Panc1 (cell line): ENCODE measurements around the gene NFIC. TPM values are rescaled to one million over a fixed set of nuclear protein-coding genes. Genes with fewer than 3 reads are reported as not detected.

ENCODE experiments used
- ATAC-seq: fragments of 200-7000 bp; cut with Tn5 transposase; 2 replicates; pipeline ENCODE4 v1.9.1; 2020; ENCODE audit warnings: mild to moderate bottlenecking, moderate library complexity
- BruUV-seq: library from RNA; stranded (reverse); fragments of 400-500 nt; replicated peaks from 2 replicates; lab custom pipeline; 2021; lab: Mats Ljungman, UMichigan
- CTCF ChIA-PET: fragments of 300-600 bp; sonication (Branson Sonifier 250); formaldehyde crosslinking; loops from one replicate; lab custom pipeline; 2022; ENCODE audit warnings: antibody characterized with exemption; lab: Charles Lee
- POLR2A ChIA-PET: fragments of 300-600 bp; sonication (Branson Sonifier 250); formaldehyde crosslinking; loops from one replicate; lab custom pipeline; 2022; ENCODE audit warnings: antibody characterized with exemption; lab: Charles Lee
- DNase-seq: peaks from one replicate; pipeline ENCODE4 v3.0.0-alpha.2; 2010; ENCODE audit warnings: low read depth, low spot score
- H3K27ac ChIP-seq: 2 replicates; pipeline ENCODE4 v1.5.1; 2011; ENCODE audit warnings: mild to moderate bottlenecking, low read length, inconsistent platforms
- H3K27me3 ChIP-seq: fragments of 200-500 bp; sonication (Bioruptor generic); 2 replicates; pipeline ENCODE4 v1.6.0; 2014; ENCODE audit warnings: low read length, inconsistent platforms; ENCODE audit not compliant: control insufficient read depth, insufficient read depth
- H3K36me3 ChIP-seq: fragments of 200-500 bp; sonication (Bioruptor generic); 2 replicates; pipeline ENCODE4 v1.5.1; 2014; ENCODE audit warnings: inconsistent platforms, mild to moderate bottlenecking, low read length, moderate library complexity; ENCODE audit not compliant: control insufficient read depth, insufficient read depth
- H3K4me1 ChIP-seq: 2 replicates; pipeline ENCODE4 v1.5.1; 2011; ENCODE audit warnings: inconsistent platforms, mild to moderate bottlenecking, low read length, moderate library complexity; ENCODE audit not compliant: control insufficient read depth, insufficient read depth
- H3K4me3 ChIP-seq, 2 experiments: 2 replicates each; pipeline ENCODE4 v1.5.1; 2011 to 2012; ENCODE audit warnings: low read depth in 2 of 2, low read length in 2 of 2, mild to moderate bottlenecking in 2 of 2, inconsistent platforms in 1 of 2, moderate library complexity in 1 of 2
- H3K9me3 ChIP-seq: fragments of 200-500 bp; sonication (Bioruptor generic); 2 replicates; pipeline ENCODE4 v1.5.1; 2014; ENCODE audit warnings: low read depth, mild to moderate bottlenecking, inconsistent platforms, low read length, moderate library complexity; ENCODE audit not compliant: control insufficient read depth, insufficient read depth
- CTCF ChIP-seq: fragments of 450-650 bp; IDR thresholded peaks from 2 replicates; pipeline ENCODE4 v1.5.1; 2017; ENCODE audit warnings: mild to moderate bottlenecking
- POLR2AphosphoS5 ChIP-seq: IDR thresholded peaks from 2 replicates; pipeline ENCODE4 v1.6.1; 2012; ENCODE audit warnings: mild to moderate bottlenecking, low read depth, low read length, moderate library complexity
- REST ChIP-seq, 2 experiments: IDR thresholded peaks; 2 replicates each; pipeline ENCODE4 v1.6.1; 2011 to 2012; ENCODE audit warnings: low read depth in 2 of 2, control low read depth in 1 of 2, low read length in 1 of 2, mild to moderate bottlenecking in 1 of 2, moderate library complexity in 1 of 2; ENCODE audit not compliant: insufficient read depth in 1 of 2
- SIN3A ChIP-seq: IDR thresholded peaks from 2 replicates; pipeline ENCODE4 v1.6.1; 2012; ENCODE audit warnings: low read depth, mild to moderate bottlenecking, low read length, moderate library complexity, borderline replicate concordance; ENCODE audit not compliant: insufficient read depth
- TCF7L2 ChIP-seq: IDR thresholded peaks from 2 replicates; pipeline ENCODE4 v1.6.1; 2011; ENCODE audit warnings: mild to moderate bottlenecking, low read depth, low read length, inconsistent platforms
- in situ Hi-C: cut with HindIII; loops from 2 replicates; pipeline ENCODE4 v1.10.0; 2016; ENCODE audit warnings: low sequenced_read_pairs, low pct_unique_long_range_greater_than_20kb
- intact Hi-C: fragments of 100-400 bp; cut with micrococcal nuclease; formaldehyde crosslinking; loops from one replicate; pipeline ENCODE4 v1.10.0; 2022; ENCODE audit not compliant: unreplicated experiment
- total RNA-seq: library from RNA; stranded (reverse); gene quantifications from one replicate; pipeline ENCODE4 v1.2.1, GENCODE V29; 2021; ENCODE audit not compliant: unreplicated experiment

The NFIC gene
- total RNA-seq, 1 experiment from 2014 or later: 120 TPM

- BruUV-seq: no TSS peak
- intact Hi-C loops (no loop called here), in situ Hi-C loops (no loop called here)
- ChIA-PET POLR2A (interaction anchor here (0.7 kb wide), 1 partner anchor 145 kb away, joined by 8 read pairs; no protein-coding TSS in a partner anchor), CTCF (interaction anchor here (0.7 kb wide), 1 partner anchor 1244 kb away, joined by 5 read pairs; no protein-coding TSS in a partner anchor)
- Histone ChIP-seq H3K27ac (no peak overlapping the region), H3K4me1 (no peaks in the 10 kb centered on the region; the same call in none of the 2 replicates), H3K9me3 (no peaks in the 10 kb centered on the region), H3K4me3 (no peak overlapping the region), H3K27me3 (no peaks in the 10 kb centered on the region), H3K36me3 (no peaks in the 10 kb centered on the region)
- TF ChIP-seq REST (IDR thresholded peaks at IDR 0.05; ENCODE audit: insufficient read depth in 1 of 2, low read depth in 2 of 2, low read length in 1 of 2) (no peak), SIN3A (no peak), POLR2AphosphoS5 (no peak), CTCF (no peak), TCF7L2 (no peak)
- no peak for ATAC-seq
- DNase-seq: no peak
These were observed 151.9 kb downstream of the NFIC start for GRCh38 chr19:3518255-3518654.

GRCh38 chr19:3518659-3519058 is 152.3 kb downstream of the NFIC start:
- BruUV-seq: no TSS peak
- H3K27ac ChIP-seq: no peak overlapping the region
- no peak overlapping the region for H3K4me3 ChIP-seq
- CTCF ChIA-PET: interaction anchor here (0.7 kb wide), 1 partner anchor 1244 kb away, joined by 5 read pairs; no protein-coding TSS in a partner anchor
- no peak for TF ChIP-seq REST (IDR thresholded peaks at IDR 0.05; ENCODE audit: insufficient read depth in 1 of 2, low read depth in 2 of 2, low read length in 1 of 2)
- no peak for TF ChIP-seq TCF7L2
- TF ChIP-seq CTCF: no peak
- no peak for TF ChIP-seq POLR2AphosphoS5
- no peak for TF ChIP-seq SIN3A
- in situ Hi-C loops: no loop called here
- H3K27me3 ChIP-seq: no peaks in the 10 kb centered on the region
- POLR2A ChIA-PET: interaction anchor here (0.6 kb wide), 1 partner anchor 19 kb away, joined by 18 read pairs; no protein-coding TSS in a partner anchor
- DNase-seq (no peak), ATAC-seq (no peak)
- H3K9me3 ChIP-seq: no peaks in the 10 kb centered on the region
- no peaks in the 10 kb centered on the region; the same call in none of the 2 replicates for H3K4me1 ChIP-seq
- intact Hi-C loops: no loop called here
- no peaks in the 10 kb centered on the region for H3K36me3 ChIP-seq
